ENCODE measurements around the gene BBOF1. TPM values are rescaled to one million over a fixed set of nuclear protein-coding genes. Genes with fewer than 3 reads are reported as not detected.

Gene BBOF1
- total and polyA plus RNA-seq, 9 of the 15 experiments (the other 6 are each of a cell fraction or from before 2014, with no cell fraction given), result 1.3 to 4.9 (median 4.2) TPM

- no peak for TF ChIP-seq RERE (CRISPR knock-in tag; IDR thresholded peaks at IDR 0.05; ENCODE audit: borderline replicate concordance)
- TF ChIP-seq, protein P1, sequence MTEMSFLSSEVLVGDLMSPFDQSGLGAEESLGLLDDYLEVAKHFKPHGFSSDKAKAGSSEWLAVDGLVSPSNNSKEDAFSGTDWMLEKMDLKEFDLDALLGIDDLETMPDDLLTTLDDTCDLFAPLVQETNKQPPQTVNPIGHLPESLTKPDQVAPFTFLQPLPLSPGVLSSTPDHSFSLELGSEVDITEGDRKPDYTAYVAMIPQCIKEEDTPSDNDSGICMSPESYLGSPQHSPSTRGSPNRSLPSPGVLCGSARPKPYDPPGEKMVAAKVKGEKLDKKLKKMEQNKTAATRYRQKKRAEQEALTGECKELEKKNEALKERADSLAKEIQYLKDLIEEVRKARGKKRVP (CRISPR knock-in tag; IDR thresholded peaks at IDR 0.05), result no peak
Observed at GRCh38 chr14:73995977-73996378, 23.2 kb upstream of the BBOF1 start (continued).

DNA sequence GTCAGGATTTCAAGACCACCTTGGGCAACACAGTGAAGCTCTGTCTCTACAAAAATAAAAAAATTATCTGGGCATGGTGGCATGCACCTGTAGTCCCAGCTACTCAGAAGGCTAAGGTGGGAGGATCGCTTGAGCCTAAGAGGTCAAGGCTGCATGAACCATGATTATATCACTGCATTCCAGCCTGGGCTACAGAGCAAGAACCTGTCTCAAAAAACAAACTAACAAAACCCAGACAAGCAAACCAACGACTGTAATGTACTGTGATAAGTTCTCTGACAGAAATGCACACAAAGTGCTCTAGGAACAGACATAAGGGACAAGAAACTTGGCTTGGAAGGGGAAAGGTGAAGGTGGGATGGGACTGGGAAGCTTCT is 22.4 kb upstream of the BBOF1 start:
- Histone ChIP-seq H3K27me3 (ENCODE audit: control insufficient read depth in 2 of 2, insufficient read depth in 2 of 2, low read length in 2 of 2) (no peaks in the 10 kb centered on the region), H3K4me1 (replicated peaks in 1 of 2; ENCODE audit: control insufficient read depth in 2 of 2, insufficient read depth in 2 of 2, low read length in 2 of 2) (no peaks in the 10 kb centered on the region), H3K79me2 (ENCODE audit: control insufficient read depth, insufficient read depth, low read length) (no peaks in the 10 kb centered on the region), H3K9ac (ENCODE audit: insufficient read depth in 1 of 2, low read depth in 2 of 2, low read length in 2 of 2) (no peak overlapping the region), H2AFZ (ENCODE audit: low read depth, low read length) (no peak overlapping the region), H3K36me3 (ENCODE audit: control insufficient read depth, insufficient read depth, low read length) (peaks cover 18% of the 10 kb centered on the region; the same call in 2 of the 3 replicates), H3K9me3 (replicated peaks; ENCODE audit: control insufficient read depth, insufficient read depth, low read depth, low read length) (no peaks in the 10 kb centered on the region), H4K20me1 (replicated peaks; ENCODE audit: control insufficient read depth, insufficient read depth, low read length) (no peaks in the 10 kb centered on the region), H3K4me2 (ENCODE audit: insufficient read depth, low read length) (no peak overlapping the region), H3K9me1 (ENCODE audit: control insufficient read depth, insufficient read depth, low read length) (no peaks in the 10 kb centered on the region), H3K27ac (ENCODE audit: extremely low read depth, low read depth, low read length) (no peak overlapping the region), H3K4me3 (no peak overlapping the region)
- intact Hi-C loops (cut with micrococcal nuclease), result no loop called here
- ChIA-PET POLR2A (interaction anchor here (0.7 to 1.0 kb wide), 3 partner anchors 10 to 61 kb away, joined by 3 to 6 read pairs (median 3); no protein-coding TSS in a partner anchor), CTCF (ENCODE audit: low intra/inter-chr PET ratio) (no interaction called here)
- WGBS (ENCODE audit: insufficient coverage, low coverage, missing lambda C conversion rate), result 27% methylated on average over 2 of the region's 2 CpGs
- in situ Hi-C loops (cut with MboI), result no loop called here
- no TSS peak for BruUV-seq (replicated peaks)
- DNase-seq (ENCODE audit: extremely low read depth in 1 of 4, low spot score in 3 of 4) (no peak), FAIRE-seq (no peak), ATAC-seq (no peak)
- TF ChIP-seq, protein P2, sequence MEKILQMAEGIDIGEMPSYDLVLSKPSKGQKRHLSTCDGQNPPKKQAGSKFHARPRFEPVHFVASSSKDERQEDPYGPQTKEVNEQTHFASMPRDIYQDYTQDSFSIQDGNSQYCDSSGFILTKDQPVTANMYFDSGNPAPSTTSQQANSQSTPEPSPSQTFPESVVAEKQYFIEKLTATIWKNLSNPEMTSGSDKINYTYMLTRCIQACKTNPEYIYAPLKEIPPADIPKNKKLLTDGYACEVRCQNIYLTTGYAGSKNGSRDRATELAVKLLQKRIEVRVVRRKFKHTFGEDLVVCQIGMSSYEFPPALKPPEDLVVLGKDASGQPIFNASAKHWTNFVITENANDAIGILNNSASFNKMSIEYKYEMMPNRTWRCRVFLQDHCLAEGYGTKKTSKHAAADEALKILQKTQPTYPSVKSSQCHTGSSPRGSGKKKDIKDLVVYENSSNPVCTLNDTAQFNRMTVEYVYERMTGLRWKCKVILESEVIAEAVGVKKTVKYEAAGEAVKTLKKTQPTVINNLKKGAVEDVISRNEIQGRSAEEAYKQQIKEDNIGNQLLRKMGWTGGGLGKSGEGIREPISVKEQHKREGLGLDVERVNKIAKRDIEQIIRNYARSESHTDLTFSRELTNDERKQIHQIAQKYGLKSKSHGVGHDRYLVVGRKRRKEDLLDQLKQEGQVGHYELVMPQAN (IDR thresholded peaks at IDR 0.05; ENCODE audit: borderline replicate concordance), result no peak
- TF ChIP-seq, protein P3, sequence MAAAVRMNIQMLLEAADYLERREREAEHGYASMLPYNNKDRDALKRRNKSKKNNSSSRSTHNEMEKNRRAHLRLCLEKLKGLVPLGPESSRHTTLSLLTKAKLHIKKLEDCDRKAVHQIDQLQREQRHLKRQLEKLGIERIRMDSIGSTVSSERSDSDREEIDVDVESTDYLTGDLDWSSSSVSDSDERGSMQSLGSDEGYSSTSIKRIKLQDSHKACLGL (CRISPR knock-in tag; IDR thresholded peaks at IDR 0.05; ENCODE audit: borderline replicate concordance, poor library complexity, severe bottlenecking), result no peak
- TF ChIP-seq VEZF1 (CRISPR knock-in tag; IDR thresholded peaks at IDR 0.05) (no peak), ID3 (CRISPR knock-in tag; IDR thresholded peaks at IDR 0.05) (no peak), ID3 (tag; IDR thresholded peaks at IDR 0.05) (no peak), PCBP2 (IDR thresholded peaks at IDR 0.05; ENCODE audit: low read depth, low read length, poor library complexity, severe bottlenecking) (no peak)

Measured in K562 (cell line).